T-helper 1 cell treated with Interleukin-12 subunit alpha and Interleukin-12 subunit beta and Interleukin-4 antibody, amounts not matched to agents 30 ng/mL and 1 ng/mL, for 36 hours (primary cell): Measurements from ENCODE around the gene PPCDC. TPM values are rescaled to one million over a fixed set of nuclear protein-coding genes. Genes with fewer than 3 reads are reported as not detected.

Source experiments
- intact Hi-C: fragments of 100-400 bp; cut with micrococcal nuclease; formaldehyde crosslinking; loops from one replicate; pipeline ENCODE4 v1.15.1; 2024
- total RNA-seq: library from RNA; stranded (reverse); gene quantifications from 2 replicates; pipeline ENCODE4 v1.2.3, GENCODE V29; 2022

The PPCDC gene
- total RNA-seq, 1 donor from 2014 or later = 41.3 TPM

DNA sequence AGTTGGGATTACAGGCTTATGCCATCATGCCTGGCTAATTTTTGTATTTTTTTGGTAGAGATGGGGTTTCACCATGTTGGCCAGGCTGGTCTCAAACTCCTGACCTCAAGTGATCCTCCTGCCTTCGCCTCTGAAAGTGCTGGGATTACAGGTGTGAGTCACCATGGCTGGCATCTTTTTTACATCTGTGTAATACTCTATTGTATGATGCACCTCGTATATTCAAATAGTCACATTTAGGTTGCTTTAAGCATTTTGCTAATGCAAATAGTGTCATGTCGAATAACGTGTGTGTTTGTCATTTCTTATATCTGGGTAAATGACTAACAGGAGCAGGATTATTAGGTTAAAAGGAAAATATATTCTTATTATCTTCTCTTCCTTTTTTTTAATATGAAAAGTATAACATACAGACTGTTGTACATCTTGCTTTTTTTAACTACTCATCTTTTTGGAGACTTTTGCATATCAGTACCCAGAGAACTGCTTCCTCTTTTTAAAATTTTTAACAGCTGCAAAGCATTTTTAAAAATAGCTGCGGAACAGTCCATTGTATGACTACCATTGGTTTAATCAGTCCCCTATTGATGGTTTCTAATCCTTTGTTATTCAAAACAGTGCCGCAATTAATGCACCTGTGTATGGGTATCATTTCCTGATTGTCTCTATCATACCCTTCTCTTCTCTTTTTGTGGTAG is 14.6 kb upstream of the PPCDC start:
- intact Hi-C loops = no loop called here

DNA sequence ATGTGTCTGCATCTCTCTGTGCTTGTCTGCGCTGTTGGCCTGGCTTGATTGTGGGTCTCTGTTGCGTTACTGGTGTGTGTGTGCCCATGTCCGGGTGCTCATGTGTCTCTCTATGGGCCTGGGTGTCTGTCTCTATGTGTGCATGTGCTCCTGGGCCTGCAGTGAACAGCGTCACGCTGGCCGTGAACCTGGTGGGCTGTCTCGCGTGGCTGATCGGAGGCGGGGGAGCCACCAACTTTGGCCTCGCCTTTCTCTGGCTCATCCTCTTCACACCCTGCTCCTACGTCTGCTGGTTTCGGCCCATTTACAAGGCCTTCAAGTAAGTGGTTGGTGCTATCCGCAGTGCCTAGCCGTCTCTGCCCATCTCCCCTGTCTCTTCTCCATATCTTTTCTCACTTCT is 7.0 kb upstream of the PPCDC start:
- intact Hi-C loops = no loop called here

DNA sequence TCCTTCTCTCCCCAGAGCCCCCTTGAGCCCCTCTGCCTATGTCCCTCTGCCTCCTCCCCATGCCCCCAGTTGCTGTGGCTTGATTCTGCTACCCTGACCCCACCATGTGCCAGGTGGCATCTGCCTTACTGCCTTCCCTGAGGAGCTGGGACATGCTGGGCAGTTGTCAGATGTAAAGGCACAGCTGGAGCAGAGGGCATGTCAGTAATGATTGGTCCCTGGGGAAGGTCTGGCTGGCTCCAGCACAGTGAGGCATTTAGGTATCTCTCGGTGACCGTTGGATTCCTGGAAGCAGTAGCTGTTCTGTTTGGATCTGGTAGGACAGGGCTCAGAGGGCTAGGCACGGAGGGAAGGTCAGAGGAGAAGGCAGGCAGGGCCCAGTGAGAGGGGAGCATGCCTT is 3.5 kb upstream of the PPCDC start:
- intact Hi-C loops = no loop called here

DNA sequence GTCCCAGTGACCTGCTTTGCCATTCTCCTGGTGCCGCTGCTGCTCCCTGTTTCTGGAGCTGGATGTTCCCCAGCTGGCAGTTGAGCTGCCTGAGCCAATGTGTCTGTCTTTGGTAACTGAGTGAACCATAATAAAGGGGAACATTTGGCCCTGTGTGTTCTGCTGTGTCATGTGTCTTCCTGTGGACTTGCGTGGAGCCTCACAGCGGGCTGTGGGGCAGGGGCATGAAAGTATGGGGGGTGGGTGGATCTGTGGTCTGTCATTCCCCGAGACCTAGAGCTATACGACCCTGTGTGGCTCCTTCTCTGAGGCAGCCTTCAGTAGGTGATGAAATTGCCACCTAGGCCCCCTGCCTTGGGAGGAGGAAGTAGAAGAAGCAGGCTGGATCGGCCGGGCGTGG is 2.0 kb upstream of the PPCDC start:
- intact Hi-C loops = no loop called here

DNA sequence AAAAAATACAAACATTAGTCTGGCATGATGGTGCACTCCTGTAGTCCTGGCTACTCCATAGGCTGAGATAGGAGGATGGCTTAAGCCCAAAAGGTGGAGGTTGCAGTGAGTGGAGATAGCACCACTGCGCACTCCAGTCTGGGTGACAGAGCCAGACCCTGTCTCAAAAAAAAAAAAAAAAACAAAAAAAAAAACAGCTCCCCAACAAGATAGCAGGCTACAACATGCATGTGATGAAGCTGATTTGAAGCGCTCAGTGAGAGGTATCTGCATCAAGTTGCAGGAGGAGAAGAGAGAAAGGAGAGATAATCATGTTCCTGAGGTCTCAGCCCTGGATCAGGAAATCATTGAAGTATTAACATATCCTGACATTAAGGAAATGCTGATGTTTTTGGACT is 608 bp upstream of the PPCDC start:
- intact Hi-C loops = loop anchor here (1.0 to 2.0 kb wide), 9 partner anchors 27 to 430 kb away; partner anchors contain the start of genes COX5A, EDC3, MAN2C1 and RPP25

DNA sequence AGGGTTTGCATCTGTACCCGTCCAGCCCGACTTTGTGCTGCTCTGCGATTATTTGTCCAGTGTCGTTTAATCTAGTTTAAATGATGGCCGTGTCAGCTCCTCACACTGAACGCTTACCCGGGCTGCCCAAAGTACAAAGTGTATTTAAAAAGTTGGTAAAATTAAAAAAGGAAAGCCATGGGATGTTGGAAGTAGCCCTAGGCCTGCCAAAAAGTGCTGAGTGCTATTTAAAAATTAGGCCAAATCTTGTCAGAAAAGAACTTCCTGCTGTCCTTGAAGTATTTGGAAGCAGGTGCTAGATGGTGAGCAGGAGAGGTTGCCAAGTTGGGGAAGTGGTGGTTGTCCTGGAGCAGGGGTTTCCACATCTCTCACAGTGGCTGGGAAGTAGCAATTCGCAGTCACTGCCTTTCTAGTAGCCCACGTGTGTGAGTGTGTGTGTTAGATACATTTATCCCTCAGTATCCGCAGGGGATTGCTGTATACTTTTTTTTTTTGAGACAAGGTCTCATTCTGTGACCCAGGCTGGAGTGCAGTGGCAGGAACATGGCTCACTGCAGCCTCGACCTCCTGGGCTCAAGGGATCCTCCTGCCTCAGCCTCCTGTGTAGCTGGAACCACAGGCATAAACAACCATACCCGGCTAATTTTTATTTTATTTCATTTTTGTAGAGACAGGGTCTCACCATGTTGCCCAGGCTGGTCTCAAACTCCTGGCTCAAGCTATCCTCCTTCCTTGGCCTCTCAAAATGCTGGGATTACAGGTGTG is 664 bp downstream of the PPCDC start:
- intact Hi-C loops = loop anchor here (1.0 to 2.0 kb wide), 9 partner anchors 29 to 428 kb away; partner anchors contain the start of genes COX5A, EDC3, MAN2C1 and RPP25

DNA sequence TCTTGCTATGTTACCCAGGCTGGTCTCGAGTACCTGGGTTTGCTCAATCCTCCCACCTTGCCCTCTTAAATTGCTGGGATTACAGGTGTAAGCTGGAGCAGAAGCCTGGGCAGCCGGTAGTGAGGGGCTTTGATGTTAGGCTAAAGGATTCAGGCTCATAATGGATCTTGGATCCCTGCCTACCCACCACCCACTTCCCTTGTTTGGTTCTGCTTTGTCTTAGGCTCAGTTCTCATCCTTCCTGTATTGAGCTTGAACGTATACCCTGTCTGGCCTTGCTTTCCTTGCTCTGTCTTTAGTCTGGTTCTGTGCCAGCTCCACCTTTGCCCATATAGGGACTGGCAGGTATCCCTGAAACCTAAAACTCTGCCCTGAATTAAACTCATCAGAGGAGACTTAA is 1.7 kb downstream of the PPCDC start:
- intact Hi-C loops = no loop called here

DNA sequence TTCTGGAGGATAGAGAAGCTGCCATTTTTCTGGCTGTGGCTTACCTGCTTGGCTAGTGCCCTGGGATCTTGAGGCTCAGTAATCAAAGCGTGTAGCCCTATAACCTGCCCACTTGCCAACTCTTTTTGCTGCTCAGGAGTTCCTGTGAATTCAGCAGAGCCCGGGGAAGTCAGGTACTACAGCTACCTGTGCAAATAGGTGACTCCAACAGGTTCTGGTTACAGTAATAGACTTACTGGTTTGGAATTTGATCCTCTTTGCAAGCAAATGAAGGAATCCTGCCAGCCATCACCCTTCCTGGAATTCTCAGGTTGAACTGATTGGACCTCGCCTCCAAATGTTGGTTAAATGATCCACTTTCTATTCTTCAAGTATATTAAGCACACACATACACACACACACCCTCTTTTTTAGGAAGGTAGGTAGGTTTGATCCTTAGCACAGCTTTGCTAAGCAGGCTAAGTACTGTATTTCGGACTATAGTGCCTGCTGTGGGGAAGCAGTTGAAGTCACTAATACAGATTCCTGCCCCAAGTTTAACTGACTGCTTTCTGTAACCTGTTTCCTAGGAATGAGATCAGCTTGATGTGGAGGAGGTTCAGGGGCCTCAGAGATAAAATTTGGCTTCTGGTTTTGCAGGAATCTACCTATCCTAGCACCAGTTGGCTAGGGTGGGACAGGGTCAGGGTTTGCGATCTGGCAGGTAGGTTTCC is 2.3 kb downstream of the PPCDC start:
- intact Hi-C loops = no loop called here

DNA sequence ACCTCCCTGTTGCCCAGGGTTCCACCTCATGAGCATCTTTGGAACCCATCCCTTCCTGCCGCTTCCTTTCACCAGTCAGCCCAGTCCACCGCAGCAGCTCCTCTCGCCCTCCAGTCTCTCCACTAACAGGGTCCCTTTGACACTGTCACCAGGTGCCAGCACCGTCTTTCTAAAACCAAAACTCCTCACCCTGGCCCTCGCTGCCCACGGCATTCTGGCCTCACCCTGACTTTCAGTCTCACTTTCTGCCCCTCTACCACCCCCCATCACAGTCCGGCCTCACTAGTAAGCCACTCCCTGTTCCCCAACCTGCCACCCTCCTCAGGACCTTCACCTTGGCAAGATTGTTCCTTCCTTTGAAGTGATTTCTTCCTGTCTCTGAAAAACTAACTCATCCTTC is 4.2 kb downstream of the PPCDC start:
- intact Hi-C loops = no loop called here

DNA sequence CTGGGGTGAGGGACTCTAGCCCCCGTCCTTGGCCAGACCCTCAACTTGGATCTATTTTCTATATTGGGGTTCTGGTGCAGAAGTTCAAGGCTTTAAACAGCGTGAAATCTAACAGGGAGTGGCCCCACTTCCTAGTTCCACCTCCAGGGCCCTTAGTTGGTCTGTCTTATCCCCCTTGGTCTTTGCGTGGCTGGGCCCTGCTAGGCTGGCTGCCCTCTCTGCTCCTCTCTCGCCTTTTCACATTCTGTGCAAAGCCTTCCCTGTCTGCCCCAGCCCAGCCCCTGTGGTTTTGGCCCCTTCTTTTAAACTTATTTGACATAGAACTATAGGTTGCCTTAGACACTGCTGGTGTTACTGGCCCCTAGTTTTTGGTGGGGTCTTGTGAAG is 5.6 kb downstream of the PPCDC start:
- intact Hi-C loops = loop anchor here (1.0 to 2.0 kb wide), 3 partner anchors 14 to 175 kb away; no protein-coding TSS in a partner anchor

DNA sequence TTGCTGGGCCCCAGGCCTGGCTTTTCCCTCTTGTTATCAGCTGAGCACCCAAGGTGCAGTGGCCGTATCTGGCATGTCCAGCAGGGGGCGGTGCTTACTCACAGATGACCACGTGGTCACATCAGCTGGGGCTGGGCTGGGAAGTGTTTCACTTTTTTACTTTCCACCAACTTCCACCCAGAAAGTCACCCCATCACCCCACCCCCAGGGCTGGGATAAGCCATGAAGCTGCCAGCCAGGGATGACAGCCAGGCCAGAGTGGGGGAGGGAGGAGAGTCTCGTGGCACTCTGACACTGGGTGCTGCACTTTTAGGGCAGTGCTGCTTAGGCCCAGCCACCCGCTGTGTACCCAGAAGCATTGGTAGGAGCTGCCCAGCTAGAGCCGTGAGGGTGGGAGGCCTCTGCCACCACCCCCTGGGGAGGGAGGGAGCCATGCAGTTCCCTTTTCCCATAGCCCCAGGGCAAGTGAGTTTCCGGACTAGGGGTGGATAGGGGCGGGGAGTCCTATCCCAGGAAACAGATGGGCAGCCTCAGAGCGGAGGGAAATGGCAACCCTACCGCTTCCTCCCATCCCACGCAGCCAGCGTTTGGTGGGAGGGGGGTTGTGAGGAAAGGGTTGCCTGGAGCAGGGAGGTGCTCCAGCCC is 6.1 kb downstream of the PPCDC start:
- intact Hi-C loops = loop anchor here (1.0 to 2.0 kb wide), 3 partner anchors 13 to 175 kb away; no protein-coding TSS in a partner anchor

DNA sequence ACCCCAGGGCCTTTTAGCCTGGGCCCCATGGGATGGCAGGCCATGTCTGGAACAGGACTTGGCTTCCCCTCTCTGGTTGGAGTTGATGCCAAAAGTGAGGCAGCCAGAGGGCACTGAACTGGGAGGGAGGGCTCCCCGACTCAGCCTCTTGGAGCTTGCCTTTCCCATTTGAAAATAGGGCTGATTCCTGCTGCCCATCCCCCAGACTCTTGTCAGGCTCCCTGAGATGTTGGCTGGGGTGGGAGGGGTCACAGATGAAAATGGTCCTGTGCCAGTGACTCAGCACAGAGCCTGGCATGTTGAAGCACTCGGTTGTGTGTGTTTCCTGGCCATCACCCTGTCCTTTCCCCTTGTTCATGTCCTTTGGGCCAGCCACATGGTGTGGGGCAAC is 6.6 kb downstream of the PPCDC start:
- intact Hi-C loops = no loop called here

DNA sequence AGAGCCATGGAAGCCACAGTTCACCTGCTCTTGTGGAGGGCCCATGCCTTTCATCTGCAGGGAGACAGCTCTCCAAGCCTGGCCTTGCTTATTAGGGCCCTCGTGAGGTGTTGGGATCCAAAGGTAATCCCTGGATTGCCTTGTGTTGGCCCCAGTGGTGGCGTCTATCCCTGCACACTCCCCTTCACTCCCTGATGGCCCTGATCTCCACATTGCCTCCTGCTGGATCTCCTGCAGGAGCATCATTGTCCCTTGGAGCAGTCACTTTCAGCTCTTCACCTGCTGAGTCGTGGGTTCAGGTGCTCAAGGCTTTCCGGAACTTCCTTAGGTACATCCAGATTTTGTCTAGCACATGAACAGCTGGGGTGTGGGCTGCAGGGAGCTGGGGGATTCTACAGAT is 7.0 kb downstream of the PPCDC start:
- intact Hi-C loops = no loop called here

DNA sequence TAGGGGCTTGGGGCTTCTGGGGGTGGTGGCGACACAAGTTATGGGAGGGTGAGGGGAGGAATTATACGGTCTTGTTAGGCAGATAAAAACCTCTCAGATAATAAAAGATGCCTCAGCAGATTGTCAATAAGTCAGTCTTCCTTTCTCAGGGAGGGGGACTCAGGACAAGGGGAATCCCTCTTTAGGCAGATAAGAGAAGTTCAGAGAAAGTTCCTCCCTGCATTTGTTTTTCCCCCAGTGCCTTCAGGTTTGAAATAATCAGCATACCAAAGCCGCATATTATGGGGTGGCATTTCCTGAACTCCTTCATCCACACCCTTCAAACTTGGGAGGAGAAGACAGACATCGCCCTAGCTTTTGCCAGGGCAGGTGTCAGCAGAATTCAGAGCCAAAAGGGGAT is 8.5 kb downstream of the PPCDC start:
- intact Hi-C loops = no loop called here

DNA sequence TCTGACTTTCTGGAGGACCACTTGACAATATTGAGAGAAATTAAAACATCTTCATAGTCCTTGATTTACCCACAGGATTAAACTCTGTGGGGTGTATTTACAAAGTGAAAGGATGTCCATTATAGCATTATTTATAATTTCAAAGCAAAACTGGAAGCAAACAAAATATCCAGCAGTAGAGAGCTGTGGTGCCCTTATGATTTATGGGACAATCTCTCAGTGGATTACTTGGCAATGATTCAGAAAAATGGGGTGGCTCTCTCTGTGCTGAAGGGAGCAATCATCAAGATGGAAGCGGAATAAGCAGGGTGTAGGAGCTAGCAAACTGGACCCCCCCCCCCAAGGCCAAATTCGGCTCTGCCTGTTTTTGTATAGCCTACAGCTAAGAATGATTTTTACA is 9.0 kb downstream of the PPCDC start:
- intact Hi-C loops = no loop called here

DNA sequence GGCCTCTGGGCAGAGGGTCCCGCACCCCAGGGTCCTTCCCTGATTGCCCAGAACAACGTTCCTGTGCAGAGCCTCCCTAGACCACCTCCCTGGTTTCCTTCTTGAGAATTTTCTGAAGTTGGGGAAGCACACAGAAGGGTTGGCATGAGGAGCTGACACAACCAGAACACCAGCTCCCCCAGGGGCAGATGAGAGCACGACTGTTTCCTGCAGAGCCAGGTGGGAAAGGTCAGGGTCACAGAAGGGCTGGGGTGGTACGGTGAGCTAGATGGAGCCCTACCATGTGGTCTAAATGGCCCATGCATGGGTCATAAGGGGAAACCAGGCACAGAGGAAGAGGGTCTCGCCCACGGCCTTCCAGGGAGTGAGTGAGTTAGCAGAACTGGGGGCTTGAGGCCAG is 10.4 kb downstream of the PPCDC start:
- intact Hi-C loops = no loop called here

DNA sequence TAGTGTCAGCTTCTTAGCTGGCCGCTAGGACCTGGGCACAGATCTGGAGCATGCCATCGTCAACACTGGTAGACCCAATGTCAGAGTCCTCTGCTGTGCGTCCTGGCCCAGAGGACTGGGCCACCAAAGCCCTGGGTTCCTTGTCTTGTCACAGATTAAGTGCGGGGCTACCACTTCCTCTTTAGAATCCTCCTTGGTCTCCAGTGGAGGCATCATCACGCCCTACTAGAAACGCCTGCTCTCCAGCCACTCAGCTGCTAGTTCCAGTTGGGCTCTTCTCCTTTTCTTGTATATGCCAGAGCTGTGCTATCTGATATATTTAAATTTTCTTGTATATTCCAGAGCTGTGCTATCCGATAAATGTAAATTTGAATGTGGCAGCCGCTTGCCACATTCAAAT is 11.2 kb downstream of the PPCDC start:
- intact Hi-C loops = no loop called here

DNA sequence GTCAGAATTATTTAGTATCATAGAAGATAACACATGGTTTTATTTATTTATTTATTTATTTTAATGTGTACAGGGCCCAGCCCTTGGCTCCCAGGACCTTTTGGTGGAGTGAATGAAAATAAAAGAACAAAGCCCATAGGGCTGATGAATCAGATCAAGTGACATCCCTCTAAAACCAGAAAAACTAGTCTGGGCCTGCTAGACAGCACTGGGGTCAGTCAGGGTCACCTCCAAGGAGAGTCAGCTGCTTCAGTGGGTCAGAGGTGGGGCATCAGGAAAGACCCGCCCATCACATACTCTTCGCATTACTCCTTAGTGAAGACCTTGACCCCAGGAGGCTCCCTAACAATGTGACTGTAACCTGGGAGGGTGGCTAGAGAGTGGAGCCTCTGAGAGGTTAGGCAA is 12.8 kb downstream of the PPCDC start:
- intact Hi-C loops = no loop called here

DNA sequence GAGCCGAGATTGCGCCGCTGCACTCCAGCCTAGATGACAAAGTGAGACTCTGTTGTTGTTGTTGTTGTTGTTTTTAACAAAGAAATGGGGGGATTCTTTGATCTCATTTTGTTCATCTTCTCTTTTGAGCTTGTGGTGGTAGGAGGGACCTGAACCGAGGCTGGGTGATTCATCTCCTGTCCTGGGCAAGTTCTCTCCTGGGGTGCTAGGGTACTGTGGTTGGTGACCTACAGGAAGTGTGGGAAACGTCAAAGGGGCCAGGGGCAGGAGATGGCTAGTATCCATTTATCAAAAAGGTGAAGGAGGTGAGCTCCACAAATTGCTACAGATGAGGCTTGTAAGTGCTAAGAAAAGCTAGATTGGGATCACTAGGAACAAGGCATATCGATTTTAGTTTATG is 14.3 kb downstream of the PPCDC start:
- intact Hi-C loops = no loop called here

DNA sequence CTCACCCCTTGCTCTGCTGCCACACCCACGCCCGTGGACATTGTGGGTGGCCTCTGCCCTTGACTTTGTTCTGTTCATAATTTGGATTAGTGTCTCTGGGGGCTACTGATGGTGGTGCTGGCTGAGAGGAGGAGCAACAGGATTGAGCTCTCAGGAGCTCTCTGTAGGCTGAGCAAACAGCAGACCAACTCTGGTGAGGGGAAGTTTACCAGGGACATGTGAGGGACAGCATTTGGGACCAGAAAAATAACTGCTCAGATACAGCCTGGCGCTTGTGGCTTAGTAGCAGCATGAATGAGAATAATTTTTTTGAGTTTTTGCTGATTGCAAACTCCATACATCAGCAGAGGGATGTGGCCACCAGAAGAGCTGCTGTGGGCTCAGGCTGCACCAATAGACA is 14.8 kb downstream of the PPCDC start:
- intact Hi-C loops = no loop called here

DNA sequence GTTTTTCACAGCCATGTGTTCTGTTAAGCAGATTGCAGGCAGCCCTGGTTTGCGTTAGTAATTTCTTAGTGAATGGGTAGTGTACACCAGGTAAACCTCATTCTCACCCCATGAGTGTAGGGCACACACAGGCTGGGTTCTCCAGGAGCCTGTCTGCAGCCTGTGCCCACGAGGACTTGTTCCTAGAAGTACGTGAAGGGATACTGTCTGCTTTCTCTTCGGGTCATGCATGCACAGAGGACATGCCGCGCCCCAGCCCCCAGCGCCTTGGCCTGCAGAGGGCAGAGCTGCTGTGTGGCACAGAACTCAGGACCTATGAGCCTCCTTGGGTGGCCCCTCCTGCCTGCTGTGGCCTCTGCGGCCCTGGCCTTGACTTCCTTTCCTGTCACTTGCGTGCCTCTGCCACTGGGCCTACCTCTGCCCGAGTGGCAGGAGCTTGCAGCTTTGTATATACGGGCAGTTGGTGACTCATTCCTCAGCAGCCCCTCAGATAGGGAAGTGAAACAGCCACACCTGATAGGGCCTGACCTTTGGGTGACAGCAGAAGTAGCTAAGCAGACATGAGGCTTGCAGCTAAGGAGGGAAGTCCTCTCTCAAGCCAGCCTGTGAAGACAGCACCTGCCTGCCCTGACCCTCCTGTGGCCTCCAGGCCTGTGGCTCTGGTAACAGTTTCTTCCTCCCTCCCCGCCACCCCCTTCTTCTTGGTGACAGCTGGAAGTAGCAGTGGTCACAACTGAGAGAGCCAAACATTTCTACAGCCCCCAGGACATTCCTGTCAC is 19.5 kb downstream of the PPCDC start:
- intact Hi-C loops = loop anchor here (1.0 to 2.0 kb wide), 4 partner anchors 14 to 161 kb away; no protein-coding TSS in a partner anchor
